ENCODE measurements around the gene OPRD1. TPM values are rescaled to one million over a fixed set of nuclear protein-coding genes. Genes with fewer than 3 reads are reported as not detected.
A peak's percentile ranks its signal among the peaks of the same experiment; 100 is the strongest.

Gene OPRD1
- total RNA-seq, 1 donor from 2014 or later = not detected

- no peak overlapping the region for H3K4me3 ChIP-seq (ENCODE audit: low read depth, low read length)
- TF ChIP-seq CTCF (conservative IDR thresholded peaks at IDR 0.05; ENCODE audit: low read depth, low read length) = no peak
- no peak for DNase-seq (ENCODE audit: low read depth)
Observed at GRCh38 chr1:28878796-28879195, 66.8 kb downstream of the OPRD1 start.

GRCh38 chr1:28882009-28882628 is 70.1 kb downstream of the OPRD1 start:
- TF ChIP-seq CTCF (conservative IDR thresholded peaks at IDR 0.05; ENCODE audit: low read depth, low read length) = peak; percentile 98
- H3K4me3 ChIP-seq (ENCODE audit: low read depth, low read length) = no peak overlapping the region
- DNase-seq (ENCODE audit: low read depth) = no peak

- no peak for TF ChIP-seq CTCF (conservative IDR thresholded peaks at IDR 0.05; ENCODE audit: low read depth, low read length)
- no peak for DNase-seq (ENCODE audit: low read depth)
- H3K4me3 ChIP-seq (ENCODE audit: low read depth, low read length) = no peak overlapping the region
Observed at GRCh38 chr1:28883242-28883616, 71.3 kb downstream of the OPRD1 start.

GRCh38 chr1:28885472-28885877 is 73.5 kb downstream of the OPRD1 start:
- TF ChIP-seq CTCF (conservative IDR thresholded peaks at IDR 0.05; ENCODE audit: low read depth, low read length) = no peak
- H3K4me3 ChIP-seq (ENCODE audit: low read depth, low read length) = no peak overlapping the region
- DNase-seq (ENCODE audit: low read depth) = no peak

- TF ChIP-seq CTCF (conservative IDR thresholded peaks at IDR 0.05; ENCODE audit: low read depth, low read length) = no peak
- no peak for DNase-seq (ENCODE audit: low read depth)
- H3K4me3 ChIP-seq (ENCODE audit: low read depth, low read length) = peak overlapping the region; percentile 100
Observed at GRCh38 chr1:28885977-28886730, 74.2 kb downstream of the OPRD1 start.

- peak overlapping the region; percentile 100 for H3K4me3 ChIP-seq (ENCODE audit: low read depth, low read length)
- DNase-seq (ENCODE audit: low read depth) = no peak
- TF ChIP-seq CTCF (conservative IDR thresholded peaks at IDR 0.05; ENCODE audit: low read depth, low read length) = no peak
Observed at GRCh38 chr1:28886731-28887418, 74.9 kb downstream of the OPRD1 start.

Measured in epithelial cell of proximal tubule (primary cell).